GM21367 (cell line): Measurements from ENCODE around the gene FADS2.
A peak's percentile ranks its signal among the peaks of the same experiment; 100 is the strongest.

Experiments used
- ATAC-seq: cut with Tn5 transposase; IDR thresholded peaks from one replicate; pipeline ENCODE4 v1.9.1; 2021; ENCODE audit not compliant: unreplicated experiment

The FADS2 gene

GRCh38 chr11:61827571-61828378 lies at the start of gene FADS2:
TSS of gene FADS2 (plus strand) at chr11:61828300. CDS start at chr11:61828391, 91 bp downstream.
- ATAC-seq = peak; percentile 48

GRCh38 chr11:61778357-61778886 lies 49.7 kb upstream of the FADS2 start:
- ATAC-seq = no peak

GRCh38 chr11:61778920-61779650 lies 49.0 kb upstream of the FADS2 start:
- no peak for ATAC-seq

GRCh38 chr11:61779666-61780525 lies 48.2 kb upstream of the FADS2 start:
- ATAC-seq = no peak

DNA sequence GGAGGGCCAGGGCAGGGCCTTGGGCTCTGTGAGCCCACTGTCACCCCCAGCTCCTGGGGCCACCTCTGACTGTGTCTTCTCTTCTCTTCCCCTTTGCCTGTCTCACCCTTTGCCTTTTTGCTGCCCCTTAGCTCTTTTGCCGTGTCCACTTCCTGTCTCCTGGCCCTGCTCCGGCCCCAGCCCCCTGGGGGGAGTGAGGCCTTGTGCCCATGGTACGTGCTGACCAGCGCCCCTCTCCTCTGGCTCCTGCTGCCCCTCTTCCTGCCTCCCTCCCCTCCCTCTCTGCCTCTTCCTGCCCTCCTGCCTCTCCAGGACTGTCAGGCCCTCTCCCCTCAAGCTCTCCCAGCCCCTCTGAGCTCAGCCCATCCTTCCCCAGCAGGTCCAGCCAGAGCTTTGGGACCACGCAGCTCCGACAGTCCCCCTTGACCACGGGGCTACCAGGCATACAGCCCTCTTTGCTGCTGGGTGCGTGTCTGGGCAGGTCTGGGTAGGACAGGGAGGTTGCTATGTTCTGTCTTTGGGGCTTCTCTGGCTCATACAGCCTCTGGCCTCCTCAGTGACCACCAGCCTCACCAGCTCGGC lies 47.4 kb upstream of the FADS2 start:
- ATAC-seq = no peak

DNA sequence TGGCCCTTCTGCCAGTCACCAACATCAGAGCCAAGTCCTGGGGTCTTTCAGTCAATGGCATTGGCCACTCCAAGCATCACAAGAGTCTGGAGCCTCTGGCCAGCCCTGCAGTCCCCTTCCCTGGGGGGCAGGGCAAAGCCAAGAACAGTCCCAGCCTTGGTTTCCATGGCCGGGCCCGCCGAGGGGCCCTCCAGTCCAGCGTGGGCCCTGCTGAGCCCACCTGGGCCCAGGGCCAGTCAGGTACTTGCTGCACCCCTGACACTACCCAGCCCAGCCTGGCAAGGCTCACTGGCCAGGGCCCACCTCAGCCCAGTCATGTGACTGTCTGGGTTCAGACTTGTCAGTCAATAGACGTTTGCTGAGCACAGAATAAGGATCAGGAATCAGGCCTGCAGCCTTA lies 46.5 kb upstream of the FADS2 start:
- no peak for ATAC-seq

GRCh38 chr11:61782299-61782698 lies 45.8 kb upstream of the FADS2 start:
- ATAC-seq = no peak

GRCh38 chr11:61782841-61783240 lies 45.3 kb upstream of the FADS2 start:
- ATAC-seq = no peak

DNA sequence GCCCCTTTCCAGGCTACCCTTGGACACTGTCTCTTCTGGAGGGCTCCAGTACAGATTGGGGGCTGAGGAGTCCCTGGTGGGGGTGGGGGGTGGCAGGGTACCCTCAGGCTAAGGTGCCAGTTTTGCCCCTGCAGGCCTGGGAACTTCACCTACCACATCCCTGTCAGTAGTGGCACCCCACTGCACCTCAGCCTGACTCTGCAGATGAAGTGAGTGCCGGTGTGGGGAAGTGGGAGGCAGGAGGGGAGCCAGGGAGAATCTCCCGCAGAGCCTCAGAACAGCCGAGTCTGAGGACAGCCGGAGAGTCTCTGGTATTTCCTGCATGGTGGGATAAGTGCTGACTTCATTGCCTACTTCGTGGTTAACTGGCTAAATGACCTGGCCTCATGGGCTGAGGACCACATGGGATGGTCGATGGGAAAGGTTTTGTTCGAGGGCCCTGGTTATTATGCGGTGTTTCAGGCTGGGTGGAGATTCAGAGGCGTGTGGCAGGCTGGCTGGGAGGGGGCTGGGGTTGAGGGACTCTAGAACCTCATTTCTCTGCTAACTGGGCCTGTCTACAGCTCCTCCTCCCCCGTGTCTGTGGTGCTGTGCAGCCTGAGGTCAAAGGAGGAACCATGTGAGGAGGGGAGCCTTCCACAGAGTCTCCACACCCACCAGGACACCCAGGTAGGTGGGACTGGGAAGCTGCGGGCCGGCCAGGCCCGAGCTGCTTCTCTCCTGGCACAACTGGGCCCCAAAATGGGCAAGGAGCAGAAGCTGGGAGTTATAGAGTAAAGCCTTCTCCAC lies 44.2 kb upstream of the FADS2 start:
- no peak for ATAC-seq

GRCh38 chr11:61784506-61784805 lies 43.6 kb upstream of the FADS2 start:
- no peak for ATAC-seq

GRCh38 chr11:61785837-61786402 lies 42.2 kb upstream of the FADS2 start:
- no peak for ATAC-seq

GRCh38 chr11:61787928-61788491 lies 40.1 kb upstream of the FADS2 start:
- no peak for ATAC-seq

- no peak for ATAC-seq
Measured at GRCh38 chr11:61791737-61792309, 36.3 kb upstream of the FADS2 start.

DNA sequence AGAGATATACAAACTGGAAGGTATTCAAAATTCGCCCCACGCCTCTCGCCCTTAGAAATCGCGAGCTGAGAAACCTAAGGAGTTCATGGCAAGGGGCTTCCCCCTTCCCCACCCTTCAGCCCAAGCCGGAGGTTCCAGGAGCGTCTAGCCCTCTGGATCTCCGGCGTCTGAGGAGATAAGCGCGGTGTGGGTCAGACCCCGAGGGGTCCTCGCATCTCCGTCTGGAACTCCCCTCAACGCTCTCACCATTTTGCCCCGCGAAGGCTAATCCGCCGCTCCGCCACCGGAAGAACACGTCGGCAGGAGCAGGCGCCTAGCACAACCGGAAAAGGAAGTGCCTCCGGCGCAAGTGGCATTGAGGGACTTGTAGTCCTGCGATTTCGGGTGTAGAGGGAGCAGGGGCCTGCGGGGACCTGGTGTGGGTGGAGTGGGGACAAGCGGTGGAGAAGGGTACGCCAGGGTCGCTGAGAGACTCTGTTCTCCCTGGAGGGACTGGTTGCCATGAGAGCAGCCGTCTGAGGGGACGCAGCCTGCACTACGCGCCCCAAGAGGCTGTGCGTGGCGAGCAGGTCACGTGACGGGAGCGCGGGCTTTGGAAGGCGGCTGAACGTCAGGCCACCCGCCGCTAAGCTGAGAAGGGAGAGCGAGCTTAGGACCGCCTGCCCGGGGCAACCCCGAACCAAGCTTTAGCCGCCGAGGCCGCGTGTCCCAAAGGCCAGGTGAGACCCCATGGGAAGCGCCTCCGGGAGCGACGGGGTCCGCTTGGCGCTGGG lies 35.6 kb upstream of the FADS2 start, which contains the start of the genes FEN1 and TMEM258:
TSS of gene FEN1 (plus strand) at position 602 of the 773 bp plus-strand sequence. CDS start 2,451 bp downstream, outside the sequence.
TSS of gene TMEM258 (minus strand) at position 290 of the 773 bp plus-strand sequence. CDS start at position 249, 41 bp downstream.
- peak; percentile 72 for ATAC-seq

GRCh38 chr11:61793083-61793828 lies 34.8 kb upstream of the FADS2 start:
- peak; percentile 18 for ATAC-seq

GRCh38 chr11:61793829-61794204 lies 34.3 kb upstream of the FADS2 start:
- ATAC-seq = no peak

- no peak for ATAC-seq
Measured at GRCh38 chr11:61794579-61794978, 33.5 kb upstream of the FADS2 start.
